Osteoblast (primary cell): ENCODE measurements around the gene IGF2R. TPM values are rescaled to one million over a fixed set of nuclear protein-coding genes. Genes with fewer than 3 reads are reported as not detected.

Experiments used
- DNase-seq: peaks from one replicate; pipeline ENCODE4 v3.0.0; 2011; ENCODE audit warnings: low spot score, mixed read lengths; ENCODE audit not compliant: insufficient read length; ENCODE audit errors: missing footprints
- H2AFZ ChIP-seq: 2 replicates; pipeline ENCODE4 v1.6.0; 2011; ENCODE audit warnings: mild to moderate bottlenecking, low read length
- H3K27ac ChIP-seq: 2 replicates; pipeline ENCODE4 v1.5.1; 2011; ENCODE audit warnings: mild to moderate bottlenecking, low read depth, low read length, moderate library complexity
- H3K27me3 ChIP-seq: 2 replicates; pipeline ENCODE4 v1.6.0; 2012; ENCODE audit warnings: mild to moderate bottlenecking, control low read depth, inconsistent platforms, low read length, moderate library complexity; ENCODE audit not compliant: insufficient read depth
- H3K36me3 ChIP-seq: 2 replicates; pipeline ENCODE4 v1.5.1; 2011; ENCODE audit warnings: mild to moderate bottlenecking, low read length, control low read depth, moderate library complexity; ENCODE audit not compliant: insufficient read depth
- H3K4me1 ChIP-seq: 2 replicates; pipeline ENCODE4 v1.5.1; 2011; ENCODE audit warnings: mild to moderate bottlenecking, low read length, control low read depth, moderate library complexity; ENCODE audit not compliant: insufficient read depth
- H3K4me2 ChIP-seq: 2 replicates; pipeline ENCODE4 v1.6.0; 2011; ENCODE audit warnings: mild to moderate bottlenecking, low read length; ENCODE audit not compliant: insufficient read depth
- H3K4me3 ChIP-seq: fragments of 200-600 bp; sonication (generic); 3 replicates; pipeline ENCODE4 v1.5.1; 2012; ENCODE audit warnings: mild to moderate bottlenecking, low read length, inconsistent platforms; ENCODE audit not compliant: insufficient read depth
- H3K79me2 ChIP-seq: 2 replicates; pipeline ENCODE4 v1.6.0; 2012; ENCODE audit warnings: mild to moderate bottlenecking, low read length, control low read depth, inconsistent platforms; ENCODE audit not compliant: insufficient read depth
- H3K9me3 ChIP-seq: 2 replicates; pipeline ENCODE4 v1.5.1; 2011; ENCODE audit warnings: low read depth, low read length, control low read depth
- H4K20me1 ChIP-seq: 2 replicates; pipeline ENCODE4 v1.6.0; 2012; ENCODE audit warnings: mild to moderate bottlenecking, low read length, control low read depth; ENCODE audit not compliant: insufficient read depth
- total RNA-seq: library from RNA; depleted of rRNA; stranded (reverse); fragments of >200 nt; gene quantifications from 2 replicates; pipeline ENCODE4 v1.2.3, GENCODE V29; 2012
- TF ChIP-seq, protein P1 (sequence below): IDR thresholded peaks from 2 replicates; pipeline ENCODE4 v1.5.1; 2011; ENCODE audit warnings: mild to moderate bottlenecking, low read depth, low read length, moderate library complexity; ENCODE audit errors: extremely low read depth

IGF2R gene
- total RNA-seq, 1 donor, result 174 TPM

DNA sequence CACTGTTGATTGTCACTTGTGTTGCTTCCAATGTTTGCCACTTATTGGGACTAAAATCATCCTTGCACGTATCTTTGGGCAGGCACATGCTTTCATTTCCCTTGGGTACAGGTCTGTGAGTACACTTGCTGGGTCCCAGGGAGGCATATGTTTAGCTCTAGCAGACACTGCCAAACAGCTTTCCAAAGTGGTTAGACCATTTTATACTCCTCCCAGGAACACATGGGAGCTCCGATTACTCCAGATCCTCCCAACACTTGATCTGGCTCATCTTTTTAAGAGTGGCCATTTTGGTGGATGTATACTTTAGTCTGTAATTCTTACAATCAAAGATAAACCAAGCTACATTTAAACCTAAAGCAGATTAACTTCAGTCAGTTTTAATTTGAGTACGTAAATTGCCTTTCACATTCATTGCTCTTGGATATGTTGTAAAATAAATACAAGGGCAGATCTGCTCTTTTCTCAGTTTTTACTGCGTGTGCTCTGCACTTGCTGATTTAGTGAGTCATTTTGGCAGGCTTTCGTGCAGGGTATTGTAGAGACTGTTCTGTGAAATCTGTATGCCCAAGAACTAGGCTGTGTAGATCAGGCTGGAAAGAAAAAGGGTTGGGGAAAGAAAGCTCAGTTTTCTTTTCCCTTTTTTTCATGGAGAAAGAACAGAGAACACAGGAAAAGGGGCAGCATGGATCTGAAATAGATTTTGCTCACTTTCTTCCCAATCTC, 172.3 kb downstream of the IGF2R start:
- no peaks in the 10 kb centered on the region for H3K79me2 ChIP-seq
- TF ChIP-seq, protein P1, sequence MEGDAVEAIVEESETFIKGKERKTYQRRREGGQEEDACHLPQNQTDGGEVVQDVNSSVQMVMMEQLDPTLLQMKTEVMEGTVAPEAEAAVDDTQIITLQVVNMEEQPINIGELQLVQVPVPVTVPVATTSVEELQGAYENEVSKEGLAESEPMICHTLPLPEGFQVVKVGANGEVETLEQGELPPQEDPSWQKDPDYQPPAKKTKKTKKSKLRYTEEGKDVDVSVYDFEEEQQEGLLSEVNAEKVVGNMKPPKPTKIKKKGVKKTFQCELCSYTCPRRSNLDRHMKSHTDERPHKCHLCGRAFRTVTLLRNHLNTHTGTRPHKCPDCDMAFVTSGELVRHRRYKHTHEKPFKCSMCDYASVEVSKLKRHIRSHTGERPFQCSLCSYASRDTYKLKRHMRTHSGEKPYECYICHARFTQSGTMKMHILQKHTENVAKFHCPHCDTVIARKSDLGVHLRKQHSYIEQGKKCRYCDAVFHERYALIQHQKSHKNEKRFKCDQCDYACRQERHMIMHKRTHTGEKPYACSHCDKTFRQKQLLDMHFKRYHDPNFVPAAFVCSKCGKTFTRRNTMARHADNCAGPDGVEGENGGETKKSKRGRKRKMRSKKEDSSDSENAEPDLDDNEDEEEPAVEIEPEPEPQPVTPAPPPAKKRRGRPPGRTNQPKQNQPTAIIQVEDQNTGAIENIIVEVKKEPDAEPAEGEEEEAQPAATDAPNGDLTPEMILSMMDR, result no peak
- peak; percentile 91 for DNase-seq
- H3K4me1 ChIP-seq, result peaks cover 26% of the 10 kb centered on the region
- H2AFZ ChIP-seq, result peak overlapping the region; percentile 58
- H3K4me3 ChIP-seq, result peak overlapping the region; percentile 44
- no peaks in the 10 kb centered on the region for H3K9me3 ChIP-seq
- H4K20me1 ChIP-seq, result no peaks in the 10 kb centered on the region
- no peaks in the 10 kb centered on the region for H3K27me3 ChIP-seq
- H3K4me2 ChIP-seq, result peak overlapping the region; percentile 72
- no peaks in the 10 kb centered on the region for H3K36me3 ChIP-seq
- peak overlapping the region; percentile 72 for H3K27ac ChIP-seq

- H3K4me2 ChIP-seq, result no peak overlapping the region
- H3K4me1 ChIP-seq, result peaks cover 26% of the 10 kb centered on the region
- H3K4me3 ChIP-seq, result no peak overlapping the region
Observed at GRCh38 chr6:160142115-160142715, 173.3 kb downstream of the IGF2R start.

GRCh38 chr6:160146454-160147145, 177.7 kb downstream of the IGF2R start:
- Histone ChIP-seq H3K27ac (no peak overlapping the region), H4K20me1 (no peaks in the 10 kb centered on the region), H3K9me3 (no peaks in the 10 kb centered on the region), H3K27me3 (no peaks in the 10 kb centered on the region), H3K79me2 (no peaks in the 10 kb centered on the region), H3K4me1 (peaks cover 5% of the 10 kb centered on the region), H3K4me3 (no peak overlapping the region), H3K36me3 (no peaks in the 10 kb centered on the region), H2AFZ (no peak overlapping the region), H3K4me2 (no peak overlapping the region)
- TF ChIP-seq, protein P1, result no peak
- no peak for DNase-seq

More at GRCh38 chr6:160142115-160142715, 173.3 kb downstream of the IGF2R start:
- Histone ChIP-seq H3K9me3 (no peaks in the 10 kb centered on the region), H4K20me1 (no peaks in the 10 kb centered on the region), H2AFZ (no peak overlapping the region), H3K27ac (no peak overlapping the region), H3K36me3 (no peaks in the 10 kb centered on the region), H3K79me2 (no peaks in the 10 kb centered on the region), H3K27me3 (no peaks in the 10 kb centered on the region)
- TF ChIP-seq, protein P1, result no peak
- no peak for DNase-seq

GRCh38 chr6:160147146-160147536, 178.3 kb downstream of the IGF2R start:
- H3K4me2 ChIP-seq, result no peak overlapping the region
- no peak overlapping the region for H3K4me3 ChIP-seq
- no peaks in the 10 kb centered on the region for H4K20me1 ChIP-seq
- DNase-seq, result no peak
- H3K4me1 ChIP-seq, result no peaks in the 10 kb centered on the region
- H3K9me3 ChIP-seq, result no peaks in the 10 kb centered on the region
- no peak overlapping the region for H2AFZ ChIP-seq
- H3K79me2 ChIP-seq, result no peaks in the 10 kb centered on the region
- TF ChIP-seq, protein P1, result no peak
- no peaks in the 10 kb centered on the region for H3K36me3 ChIP-seq
- H3K27ac ChIP-seq, result no peak overlapping the region
- no peaks in the 10 kb centered on the region for H3K27me3 ChIP-seq
